DND-41 (cell line): ENCODE results near the gene GRK1.

Experiments used
- EZH2 ChIP-seq: IDR thresholded peaks from 3 replicates; pipeline ENCODE4 v1.6.1; 2012; ENCODE audit warnings: borderline replicate concordance, low read depth, mild to moderate bottlenecking, moderate library complexity, low read length, inconsistent platforms; ENCODE audit not compliant: severe bottlenecking
- TF ChIP-seq, protein P1 (sequence below): IDR thresholded peaks from 2 replicates; pipeline ENCODE4 v1.5.1; 2012; ENCODE audit warnings: borderline replicate concordance, low read length, moderate library complexity, mild to moderate bottlenecking; ENCODE audit not compliant: poor library complexity, severe bottlenecking; ENCODE audit errors: extremely low read depth

DNA sequence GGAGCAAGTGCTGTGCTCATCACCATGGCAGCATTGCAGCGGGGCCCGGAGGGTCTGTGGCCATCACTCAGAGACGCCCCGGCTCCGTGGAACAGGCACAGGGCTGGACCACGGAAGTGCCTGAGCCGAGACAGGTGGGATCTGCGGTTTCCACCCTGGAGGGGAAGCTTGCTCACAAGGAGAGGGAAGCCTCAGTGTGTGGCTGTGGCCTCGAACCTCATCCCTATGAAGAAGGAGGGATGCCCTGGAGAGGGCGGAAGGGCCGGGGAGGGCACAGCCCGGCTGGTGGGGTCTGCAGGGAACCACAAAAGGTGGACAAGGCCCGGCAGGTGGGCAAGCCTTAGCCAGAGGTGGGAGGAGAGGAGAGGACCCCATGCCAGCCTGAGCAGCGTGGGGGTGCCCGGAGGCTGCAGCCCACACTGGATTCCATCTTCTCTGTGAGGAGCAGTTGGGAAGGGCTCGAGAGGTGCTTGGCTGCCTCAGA, 61.6 kb downstream of the GRK1 start:
- TF ChIP-seq, protein P1, sequence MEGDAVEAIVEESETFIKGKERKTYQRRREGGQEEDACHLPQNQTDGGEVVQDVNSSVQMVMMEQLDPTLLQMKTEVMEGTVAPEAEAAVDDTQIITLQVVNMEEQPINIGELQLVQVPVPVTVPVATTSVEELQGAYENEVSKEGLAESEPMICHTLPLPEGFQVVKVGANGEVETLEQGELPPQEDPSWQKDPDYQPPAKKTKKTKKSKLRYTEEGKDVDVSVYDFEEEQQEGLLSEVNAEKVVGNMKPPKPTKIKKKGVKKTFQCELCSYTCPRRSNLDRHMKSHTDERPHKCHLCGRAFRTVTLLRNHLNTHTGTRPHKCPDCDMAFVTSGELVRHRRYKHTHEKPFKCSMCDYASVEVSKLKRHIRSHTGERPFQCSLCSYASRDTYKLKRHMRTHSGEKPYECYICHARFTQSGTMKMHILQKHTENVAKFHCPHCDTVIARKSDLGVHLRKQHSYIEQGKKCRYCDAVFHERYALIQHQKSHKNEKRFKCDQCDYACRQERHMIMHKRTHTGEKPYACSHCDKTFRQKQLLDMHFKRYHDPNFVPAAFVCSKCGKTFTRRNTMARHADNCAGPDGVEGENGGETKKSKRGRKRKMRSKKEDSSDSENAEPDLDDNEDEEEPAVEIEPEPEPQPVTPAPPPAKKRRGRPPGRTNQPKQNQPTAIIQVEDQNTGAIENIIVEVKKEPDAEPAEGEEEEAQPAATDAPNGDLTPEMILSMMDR: no peak
- TF ChIP-seq EZH2: no peak
